HEK293 (cell line): Measurements from ENCODE around the gene ACVR1C.

ENCODE experiments used
- CTCF ChIA-PET: fragments of 350-600 bp; formaldehyde crosslinking; extraction: SDS; loops from one replicate; lab custom pipeline; 2021; ENCODE audit warnings: antibody characterized with exemption; lab: Yijun Ruan, JAX
- POLR2A ChIA-PET: fragments of 300-600 bp; formaldehyde crosslinking; extraction: SDS; loops from one replicate; lab custom pipeline; 2020; ENCODE audit warnings: antibody characterized with exemption, inconsistent platforms; lab: Yijun Ruan, JAX
- H3K27ac ChIP-seq: fragments of 200-500 bp; sonication (Bioruptor generic); 2 replicates; pipeline ENCODE4 v1.5.1; 2014; ENCODE audit warnings: low read depth, low read length, control low read depth, inconsistent platforms; ENCODE audit errors: extremely low read depth
- H3K36me3 ChIP-seq, 2 experiments: fragments of 200-500 bp in 1 of 2; sonication (Bioruptor generic) in 1 of 2; 1 replicate in 1 of 2; 2 replicates in 1 of 2; pipeline ENCODE4 v1.5.1; 2014 to 2017; ENCODE audit warnings: inconsistent platforms in 2 of 2, low read length in 2 of 2; ENCODE audit not compliant: control insufficient read depth in 2 of 2, insufficient read depth in 1 of 2
- H3K4me1 ChIP-seq: fragments of 200-500 bp; sonication (Bioruptor generic); 2 replicates; pipeline ENCODE4 v1.5.1; 2014; ENCODE audit warnings: mild to moderate bottlenecking, low read length, inconsistent platforms; ENCODE audit not compliant: control insufficient read depth, insufficient read depth
- H3K4me3 ChIP-seq: 2 replicates; pipeline ENCODE4 v1.5.1; 2011; ENCODE audit warnings: low read depth, mild to moderate bottlenecking, control low read depth, low read length, moderate library complexity
- H3K9me3 ChIP-seq: fragments of 200-500 bp; sonication (Bioruptor generic); 2 replicates; pipeline ENCODE4 v1.5.1; 2014; ENCODE audit warnings: low read depth, low read length, inconsistent platforms; ENCODE audit not compliant: control insufficient read depth, insufficient read depth
- ATF2 ChIP-seq: fragments of 450-650 bp; formaldehyde crosslinking; IDR thresholded peaks from 2 replicates; pipeline ENCODE4 v1.5.1; 2016; ENCODE audit warnings: missing biosample characterization, missing genetic modification characterization, low read depth
- BCL6B ChIP-seq: fragments of 450-650 bp; formaldehyde crosslinking; IDR thresholded peaks from 2 replicates; pipeline ENCODE4 v1.5.1; 2017; ENCODE audit warnings: missing biosample characterization, missing genetic modification characterization
- GFI1B ChIP-seq: fragments of 450-650 bp; formaldehyde crosslinking; IDR thresholded peaks from 2 replicates; pipeline ENCODE4 v1.5.1; 2016; ENCODE audit warnings: missing biosample characterization, missing genetic modification characterization
- KLF16 ChIP-seq: fragments of 450-650 bp; formaldehyde crosslinking; IDR thresholded peaks from 2 replicates; pipeline ENCODE4 v1.5.1; 2017; ENCODE audit warnings: missing biosample characterization, missing genetic modification characterization
- PRDM1 ChIP-seq: fragments of 450-650 bp; formaldehyde crosslinking; IDR thresholded peaks from 2 replicates; pipeline ENCODE4; 2016; ENCODE audit warnings: missing biosample characterization, missing genetic modification characterization
- SETDB1 ChIP-seq: IDR thresholded peaks from one replicate; pipeline ENCODE4 v1.6.1; 2017; ENCODE audit warnings: mild to moderate bottlenecking, low read length, moderate library complexity, mixed read lengths; ENCODE audit not compliant: insufficient read length
- ZFHX2 ChIP-seq: fragments of 450-650 bp; formaldehyde crosslinking; conservative IDR thresholded peaks from 2 replicates; pipeline ENCODE4 v1.5.1; 2016; ENCODE audit warnings: missing biosample characterization, missing genetic modification characterization
- ZNF132 ChIP-seq: fragments of 450-650 bp; formaldehyde crosslinking; IDR thresholded peaks from 2 replicates; pipeline ENCODE4 v1.5.1; 2017; ENCODE audit warnings: missing biosample characterization, missing genetic modification characterization, borderline replicate concordance
- ZNF155 ChIP-seq: fragments of 450-650 bp; formaldehyde crosslinking; IDR thresholded peaks from 2 replicates; pipeline ENCODE4 v1.5.1; 2016; ENCODE audit warnings: missing biosample characterization, missing genetic modification characterization
- ZNF16 ChIP-seq: fragments of 450-650 bp; formaldehyde crosslinking; IDR thresholded peaks from 2 replicates; pipeline ENCODE4 v1.5.1; 2016; ENCODE audit warnings: low read depth, missing biosample characterization, missing genetic modification characterization
- ZNF175 ChIP-seq: fragments of 450-650 bp; formaldehyde crosslinking; IDR thresholded peaks from 2 replicates; pipeline ENCODE4 v1.5.1; 2016; ENCODE audit warnings: missing biosample characterization, missing genetic modification characterization
- ZNF221 ChIP-seq: fragments of 450-650 bp; formaldehyde crosslinking; IDR thresholded peaks from 2 replicates; pipeline ENCODE4 v1.5.1; 2017; ENCODE audit warnings: missing biosample characterization, missing genetic modification characterization, borderline replicate concordance
- ZNF239 ChIP-seq: fragments of 450-650 bp; formaldehyde crosslinking; IDR thresholded peaks from 2 replicates; pipeline ENCODE4 v1.5.1; 2016; ENCODE audit warnings: missing biosample characterization, missing genetic modification characterization
- ZNF311 ChIP-seq: fragments of 450-650 bp; formaldehyde crosslinking; IDR thresholded peaks from 2 replicates; pipeline ENCODE4 v1.5.1; 2017; ENCODE audit warnings: missing biosample characterization, missing genetic modification characterization, borderline replicate concordance
- ZNF391 ChIP-seq: fragments of 450-650 bp; formaldehyde crosslinking; IDR thresholded peaks from 2 replicates; pipeline ENCODE4 v1.5.1; 2016; ENCODE audit warnings: low read depth, missing biosample characterization, missing genetic modification characterization, borderline replicate concordance
- ZNF404 ChIP-seq: fragments of 450-650 bp; formaldehyde crosslinking; IDR thresholded peaks from 2 replicates; pipeline ENCODE4 v1.5.1; 2017; ENCODE audit warnings: missing biosample characterization, missing genetic modification characterization
- ZNF514 ChIP-seq: fragments of 450-650 bp; formaldehyde crosslinking; IDR thresholded peaks from 2 replicates; pipeline ENCODE4 v1.5.1; 2016; ENCODE audit warnings: missing biosample characterization, missing genetic modification characterization
- ZNF747 ChIP-seq: fragments of 450-650 bp; formaldehyde crosslinking; IDR thresholded peaks from 2 replicates; pipeline ENCODE4 v1.5.1; 2016; ENCODE audit warnings: missing biosample characterization, missing genetic modification characterization
- ZNF785 ChIP-seq: fragments of 450-650 bp; formaldehyde crosslinking; IDR thresholded peaks from 2 replicates; pipeline ENCODE4 v1.5.1; 2016; ENCODE audit warnings: missing biosample characterization, missing genetic modification characterization
- TF ChIP-seq, protein P1 (sequence below): fragments of 450-650 bp; formaldehyde crosslinking; IDR thresholded peaks from 2 replicates; pipeline ENCODE4 v1.5.1; 2016; ENCODE audit warnings: missing biosample characterization, missing genetic modification characterization
- TF ChIP-seq, protein P2 (sequence below): fragments of 450-650 bp; formaldehyde crosslinking; IDR thresholded peaks from 2 replicates; pipeline ENCODE4 v1.5.1; 2016; ENCODE audit warnings: missing biosample characterization, missing genetic modification characterization

ACVR1C gene

DNA sequence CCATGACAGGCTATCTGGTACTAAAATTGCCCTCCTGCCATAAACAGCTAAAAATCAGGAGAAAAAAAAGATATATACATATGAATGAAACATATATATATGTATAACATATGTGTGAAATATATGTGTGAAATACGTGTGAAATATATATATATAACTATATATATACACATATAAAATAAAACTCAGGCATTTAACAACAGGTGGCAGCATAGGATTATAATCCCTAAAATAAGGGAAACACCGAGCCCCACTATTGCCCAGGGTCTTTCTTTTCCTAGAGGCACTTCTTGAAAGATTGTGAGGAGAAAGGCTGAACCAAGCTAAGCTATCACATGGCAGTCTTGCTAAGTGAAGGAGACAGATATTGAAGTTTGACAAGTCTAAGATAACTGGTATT, 118.9 kb downstream of the ACVR1C start (continued):
- no peak for TF ChIP-seq BCL6B (tag by site-specific recombination)
- no peak for TF ChIP-seq ZNF175 (tag by site-specific recombination)
- no peak for TF ChIP-seq ZNF16 (tag by site-specific recombination)
- TF ChIP-seq, protein P1, sequence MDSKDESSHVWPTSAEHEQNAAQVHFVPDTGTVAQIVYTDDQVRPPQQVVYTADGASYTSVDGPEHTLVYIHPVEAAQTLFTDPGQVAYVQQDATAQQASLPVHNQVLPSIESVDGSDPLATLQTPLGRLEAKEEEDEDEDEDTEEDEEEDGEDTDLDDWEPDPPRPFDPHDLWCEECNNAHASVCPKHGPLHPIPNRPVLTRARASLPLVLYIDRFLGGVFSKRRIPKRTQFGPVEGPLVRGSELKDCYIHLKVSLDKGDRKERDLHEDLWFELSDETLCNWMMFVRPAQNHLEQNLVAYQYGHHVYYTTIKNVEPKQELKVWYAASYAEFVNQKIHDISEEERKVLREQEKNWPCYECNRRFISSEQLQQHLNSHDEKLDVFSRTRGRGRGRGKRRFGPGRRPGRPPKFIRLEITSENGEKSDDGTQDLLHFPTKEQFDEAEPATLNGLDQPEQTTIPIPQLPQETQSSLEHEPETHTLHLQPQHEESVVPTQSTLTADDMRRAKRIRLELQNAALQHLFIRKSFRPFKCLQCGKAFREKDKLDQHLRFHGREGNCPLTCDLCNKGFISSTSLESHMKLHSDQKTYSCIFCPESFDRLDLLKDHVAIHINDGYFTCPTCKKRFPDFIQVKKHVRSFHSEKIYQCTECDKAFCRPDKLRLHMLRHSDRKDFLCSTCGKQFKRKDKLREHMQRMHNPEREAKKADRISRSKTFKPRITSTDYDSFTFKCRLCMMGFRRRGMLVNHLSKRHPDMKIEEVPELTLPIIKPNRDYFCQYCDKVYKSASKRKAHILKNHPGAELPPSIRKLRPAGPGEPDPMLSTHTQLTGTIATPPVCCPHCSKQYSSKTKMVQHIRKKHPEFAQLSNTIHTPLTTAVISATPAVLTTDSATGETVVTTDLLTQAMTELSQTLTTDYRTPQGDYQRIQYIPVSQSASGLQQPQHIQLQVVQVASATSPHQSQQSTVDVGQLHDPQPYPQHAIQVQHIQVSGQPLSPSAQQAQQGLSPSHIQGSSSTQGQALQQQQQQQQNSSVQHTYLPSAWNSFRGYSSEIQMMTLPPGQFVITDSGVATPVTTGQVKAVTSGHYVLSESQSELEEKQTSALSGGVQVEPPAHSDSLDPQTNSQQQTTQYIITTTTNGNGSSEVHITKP = no peak
- TF ChIP-seq, protein P2, sequence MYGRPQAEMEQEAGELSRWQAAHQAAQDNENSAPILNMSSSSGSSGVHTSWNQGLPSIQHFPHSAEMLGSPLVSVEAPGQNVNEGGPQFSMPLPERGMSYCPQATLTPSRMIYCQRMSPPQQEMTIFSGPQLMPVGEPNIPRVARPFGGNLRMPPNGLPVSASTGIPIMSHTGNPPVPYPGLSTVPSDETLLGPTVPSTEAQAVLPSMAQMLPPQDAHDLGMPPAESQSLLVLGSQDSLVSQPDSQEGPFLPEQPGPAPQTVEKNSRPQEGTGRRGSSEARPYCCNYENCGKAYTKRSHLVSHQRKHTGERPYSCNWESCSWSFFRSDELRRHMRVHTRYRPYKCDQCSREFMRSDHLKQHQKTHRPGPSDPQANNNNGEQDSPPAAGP (tag by site-specific recombination) = no peak
- no peak for TF ChIP-seq ZNF391 (tag by site-specific recombination)

DNA sequence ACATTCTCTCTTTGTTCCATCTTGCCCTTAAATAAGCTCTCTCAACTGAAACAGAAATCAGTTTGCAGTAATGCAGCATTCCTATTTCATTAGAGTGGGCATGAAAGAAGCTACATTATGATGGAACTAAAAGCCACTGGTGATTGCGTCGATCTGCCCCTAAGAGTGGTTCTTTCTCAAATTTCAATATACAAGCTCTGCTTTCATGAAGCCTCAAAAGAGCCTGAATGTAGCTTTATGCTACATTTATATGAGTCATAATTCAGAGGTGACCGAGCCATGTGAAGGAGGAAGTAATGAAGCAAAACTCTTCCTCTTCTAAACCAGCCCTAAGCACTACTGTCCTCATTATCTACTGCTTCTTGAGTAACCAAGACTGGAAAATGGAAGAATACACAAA, 120.0 kb downstream of the ACVR1C start:
- H3K4me3 ChIP-seq = no peak overlapping the region
- no peaks in the 10 kb centered on the region for H3K4me1 ChIP-seq
- H3K36me3 ChIP-seq = no peaks in the 10 kb centered on the region
- ChIA-PET CTCF (no interaction called here), POLR2A (no interaction called here)
- H3K27ac ChIP-seq = no peak overlapping the region
- no peak for TF ChIP-seq ZNF747 (tag by site-specific recombination)
- TF ChIP-seq ZFHX2 (tag by site-specific recombination) = no peak
- no peak for TF ChIP-seq ZNF132
- TF ChIP-seq SETDB1 = no peak
- TF ChIP-seq ATF2 (tag by site-specific recombination) = no peak
- TF ChIP-seq ZNF221 (tag by site-specific recombination) = no peak
- no peak for TF ChIP-seq ZNF311 (tag by site-specific recombination)
- TF ChIP-seq ZNF514 = no peak
- TF ChIP-seq ZNF239 (tag by site-specific recombination) = no peak
- TF ChIP-seq ZNF785 (tag by site-specific recombination) = no peak
- no peak for TF ChIP-seq KLF16 (tag by site-specific recombination)
- TF ChIP-seq PRDM1 (tag by site-specific recombination) = no peak
- no peak for TF ChIP-seq ZNF155 (tag by site-specific recombination)
- no peak for TF ChIP-seq ZNF404
- TF ChIP-seq GFI1B (tag by site-specific recombination) = no peak
- TF ChIP-seq, all 188 proteins: peak for 0
- H3K9me3 ChIP-seq = no peaks in the 10 kb centered on the region
